SK-N-SH treated with all-trans-retinoic acid at 6 μM for 48 hours (cell line): ENCODE data around the gene USB1.

Experiments used
- ATAC-seq: fragments of 200-7000 bp; cut with Tn5 transposase; 3 replicates; pipeline ENCODE4 v1.9.1; 2020; ENCODE audit warnings: mild to moderate bottlenecking, moderate library complexity
- CSDC2 ChIP-seq: fragments of 250-450 bp; sonication (Bioruptor Pico); IDR thresholded peaks from 2 replicates; pipeline ENCODE4 v1.5.0; 2020; ENCODE audit warnings: mild to moderate bottlenecking, moderate library complexity
- CSRNP3 ChIP-seq: fragments of 250-450 bp; sonication (Bioruptor Pico); IDR thresholded peaks from 2 replicates; pipeline ENCODE4 v1.5.1; 2021; ENCODE audit warnings: mild to moderate bottlenecking, moderate library complexity
- ISL1 ChIP-seq: fragments of 250-450 bp; sonication (Bioruptor Pico); IDR thresholded peaks from 2 replicates; pipeline ENCODE4 v2.1.2; 2022; ENCODE audit warnings: mild to moderate bottlenecking, moderate library complexity
- OSR1 ChIP-seq: fragments of 250-450 bp; sonication (Bioruptor Pico); IDR thresholded peaks from 2 replicates; pipeline ENCODE4 v1.8.0; 2022; ENCODE audit warnings: moderate library complexity, mild to moderate bottlenecking, inconsistent platforms
- PPARA ChIP-seq: fragments of 250-450 bp; sonication (Bioruptor Pico); IDR thresholded peaks from 2 replicates; pipeline ENCODE4 v1.5.0; 2020; ENCODE audit warnings: mild to moderate bottlenecking, borderline replicate concordance
- RARB ChIP-seq: fragments of 250-450 bp; sonication (Bioruptor Pico); IDR thresholded peaks from 2 replicates; pipeline ENCODE4 v1.8.0; 2021; ENCODE audit warnings: mild to moderate bottlenecking, moderate library complexity
- SNAI2 ChIP-seq: fragments of 250-450 bp; sonication (Bioruptor Pico); IDR thresholded peaks from 2 replicates; pipeline ENCODE4 v1.5.0; 2020; ENCODE audit warnings: mild to moderate bottlenecking, moderate library complexity
- TCF4 ChIP-seq: fragments of 250-450 bp; sonication (Bioruptor Pico); IDR thresholded peaks from 2 replicates; pipeline ENCODE4 v1.8.0; 2021; ENCODE audit warnings: mild to moderate bottlenecking, moderate library complexity, borderline replicate concordance
- TOX ChIP-seq: fragments of 250-450 bp; sonication (Bioruptor Pico); IDR thresholded peaks from 2 replicates; pipeline ENCODE4 v1.8.0; 2021; ENCODE audit warnings: mild to moderate bottlenecking, moderate library complexity, borderline replicate concordance
- ZFP3 ChIP-seq: fragments of 250-450 bp; sonication (Bioruptor Pico); IDR thresholded peaks from 2 replicates; pipeline ENCODE4 v1.5.0; 2020; ENCODE audit warnings: mild to moderate bottlenecking, moderate library complexity
- ZFP30 ChIP-seq: fragments of 450-650 bp; formaldehyde crosslinking; IDR thresholded peaks from 2 replicates; pipeline ENCODE4 v1.5.0; 2022; ENCODE audit warnings: mild to moderate bottlenecking, moderate library complexity
- ZNF565 ChIP-seq: fragments of 450-650 bp; formaldehyde crosslinking; conservative IDR thresholded peaks from 2 replicates; pipeline ENCODE4 v1.5.0; 2020; ENCODE audit warnings: low read depth, mild to moderate bottlenecking, moderate library complexity
- ZNF70 ChIP-seq: fragments of 450-650 bp; formaldehyde crosslinking; IDR thresholded peaks from 2 replicates; pipeline ENCODE4 v1.5.0; 2020; ENCODE audit warnings: mild to moderate bottlenecking, moderate library complexity
- ZNF8 ChIP-seq: fragments of 450-650 bp; formaldehyde crosslinking; IDR thresholded peaks from 2 replicates; pipeline ENCODE4 v1.5.0; 2020; ENCODE audit warnings: mild to moderate bottlenecking, moderate library complexity
- TF ChIP-seq, protein P1 (sequence below): fragments of 250-450 bp; sonication (Bioruptor Pico); IDR thresholded peaks from 2 replicates; pipeline ENCODE4 v1.5.0; 2020; ENCODE audit warnings: mild to moderate bottlenecking, moderate library complexity
- TF ChIP-seq, protein P2 (sequence below): fragments of 250-450 bp; sonication (Bioruptor Pico); IDR thresholded peaks from 2 replicates; pipeline ENCODE4 v1.8.0; 2021; ENCODE audit warnings: low read depth, mild to moderate bottlenecking, moderate library complexity, borderline replicate concordance
- TF ChIP-seq, protein P3 (sequence below): fragments of 250-450 bp; sonication (Bioruptor Pico); IDR thresholded peaks from 2 replicates; pipeline ENCODE4 v1.8.0; 2020; ENCODE audit warnings: mild to moderate bottlenecking, moderate library complexity, borderline replicate concordance

The USB1 gene

DNA sequence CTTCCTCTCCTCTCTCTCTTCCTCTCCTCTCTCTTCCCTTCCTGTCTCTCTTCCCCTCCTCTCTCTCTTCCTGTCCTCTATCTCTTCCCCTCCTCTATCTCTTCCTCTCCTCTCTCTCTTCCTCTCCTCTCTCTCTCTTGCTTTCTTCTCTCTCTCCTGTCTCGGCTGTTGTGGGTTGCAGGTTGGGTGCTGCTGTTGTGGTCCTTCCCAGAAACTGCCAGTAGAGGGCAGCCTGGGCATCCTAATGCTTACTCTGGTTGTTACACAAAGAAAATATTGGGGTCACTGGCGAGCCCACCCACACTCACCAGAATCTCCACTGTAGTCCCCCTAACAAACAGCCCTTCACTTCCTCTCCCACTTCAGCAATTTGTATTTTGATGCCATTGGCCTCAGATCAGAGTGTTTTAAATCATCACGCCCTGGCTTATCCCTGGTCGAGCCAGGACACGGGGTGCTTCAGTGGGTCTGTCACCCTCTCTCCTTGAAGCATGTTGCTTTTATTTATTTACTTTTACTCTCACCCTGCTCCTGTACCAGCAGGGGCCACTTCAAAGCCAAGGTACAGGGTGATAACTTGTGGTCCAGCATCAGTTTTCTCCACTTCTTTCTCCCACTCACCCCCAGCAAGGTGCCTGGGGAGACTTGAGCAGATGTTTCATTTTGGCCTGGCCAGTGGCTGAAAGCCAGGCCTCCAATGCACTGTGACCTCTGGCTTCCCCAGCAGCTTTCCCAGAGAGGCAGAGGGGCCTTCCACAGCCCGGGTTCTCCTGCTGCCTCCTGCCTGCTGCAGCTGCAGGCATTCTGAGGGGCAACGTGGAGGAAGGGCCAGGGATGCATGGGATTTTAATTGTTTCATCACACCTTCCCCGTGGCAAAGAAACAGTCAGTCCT lies 19.7 kb downstream of the USB1 start:
- TF ChIP-seq ZNF8 (no peak), ISL1 (CRISPR knock-in tag) (no peak), TOX (CRISPR knock-in tag) (no peak), RARB (CRISPR knock-in tag) (no peak), PPARA (CRISPR knock-in tag) (no peak), CSRNP3 (no peak), TCF4 (CRISPR knock-in tag) (no peak), ZNF70 (CRISPR knock-in tag) (no peak)
- TF ChIP-seq, protein P1, sequence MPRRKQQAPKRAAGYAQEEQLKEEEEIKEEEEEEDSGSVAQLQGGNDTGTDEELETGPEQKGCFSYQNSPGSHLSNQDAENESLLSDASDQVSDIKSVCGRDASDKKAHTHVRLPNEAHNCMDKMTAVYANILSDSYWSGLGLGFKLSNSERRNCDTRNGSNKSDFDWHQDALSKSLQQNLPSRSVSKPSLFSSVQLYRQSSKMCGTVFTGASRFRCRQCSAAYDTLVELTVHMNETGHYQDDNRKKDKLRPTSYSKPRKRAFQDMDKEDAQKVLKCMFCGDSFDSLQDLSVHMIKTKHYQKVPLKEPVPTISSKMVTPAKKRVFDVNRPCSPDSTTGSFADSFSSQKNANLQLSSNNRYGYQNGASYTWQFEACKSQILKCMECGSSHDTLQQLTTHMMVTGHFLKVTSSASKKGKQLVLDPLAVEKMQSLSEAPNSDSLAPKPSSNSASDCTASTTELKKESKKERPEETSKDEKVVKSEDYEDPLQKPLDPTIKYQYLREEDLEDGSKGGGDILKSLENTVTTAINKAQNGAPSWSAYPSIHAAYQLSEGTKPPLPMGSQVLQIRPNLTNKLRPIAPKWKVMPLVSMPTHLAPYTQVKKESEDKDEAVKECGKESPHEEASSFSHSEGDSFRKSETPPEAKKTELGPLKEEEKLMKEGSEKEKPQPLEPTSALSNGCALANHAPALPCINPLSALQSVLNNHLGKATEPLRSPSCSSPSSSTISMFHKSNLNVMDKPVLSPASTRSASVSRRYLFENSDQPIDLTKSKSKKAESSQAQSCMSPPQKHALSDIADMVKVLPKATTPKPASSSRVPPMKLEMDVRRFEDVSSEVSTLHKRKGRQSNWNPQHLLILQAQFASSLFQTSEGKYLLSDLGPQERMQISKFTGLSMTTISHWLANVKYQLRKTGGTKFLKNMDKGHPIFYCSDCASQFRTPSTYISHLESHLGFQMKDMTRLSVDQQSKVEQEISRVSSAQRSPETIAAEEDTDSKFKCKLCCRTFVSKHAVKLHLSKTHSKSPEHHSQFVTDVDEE (CRISPR knock-in tag): no peak
- TF ChIP-seq, protein P2, sequence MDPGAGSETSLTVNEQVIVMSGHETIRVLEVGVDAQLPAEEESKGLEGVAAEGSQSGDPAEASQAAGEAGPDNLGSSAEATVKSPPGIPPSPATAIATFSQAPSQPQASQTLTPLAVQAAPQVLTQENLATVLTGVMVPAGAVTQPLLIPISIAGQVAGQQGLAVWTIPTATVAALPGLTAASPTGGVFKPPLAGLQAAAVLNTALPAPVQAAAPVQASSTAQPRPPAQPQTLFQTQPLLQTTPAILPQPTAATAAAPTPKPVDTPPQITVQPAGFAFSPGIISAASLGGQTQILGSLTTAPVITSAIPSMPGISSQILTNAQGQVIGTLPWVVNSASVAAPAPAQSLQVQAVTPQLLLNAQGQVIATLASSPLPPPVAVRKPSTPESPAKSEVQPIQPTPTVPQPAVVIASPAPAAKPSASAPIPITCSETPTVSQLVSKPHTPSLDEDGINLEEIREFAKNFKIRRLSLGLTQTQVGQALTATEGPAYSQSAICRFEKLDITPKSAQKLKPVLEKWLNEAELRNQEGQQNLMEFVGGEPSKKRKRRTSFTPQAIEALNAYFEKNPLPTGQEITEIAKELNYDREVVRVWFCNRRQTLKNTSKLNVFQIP (CRISPR knock-in tag): no peak
- ATAC-seq: peak; percentile 51

DNA sequence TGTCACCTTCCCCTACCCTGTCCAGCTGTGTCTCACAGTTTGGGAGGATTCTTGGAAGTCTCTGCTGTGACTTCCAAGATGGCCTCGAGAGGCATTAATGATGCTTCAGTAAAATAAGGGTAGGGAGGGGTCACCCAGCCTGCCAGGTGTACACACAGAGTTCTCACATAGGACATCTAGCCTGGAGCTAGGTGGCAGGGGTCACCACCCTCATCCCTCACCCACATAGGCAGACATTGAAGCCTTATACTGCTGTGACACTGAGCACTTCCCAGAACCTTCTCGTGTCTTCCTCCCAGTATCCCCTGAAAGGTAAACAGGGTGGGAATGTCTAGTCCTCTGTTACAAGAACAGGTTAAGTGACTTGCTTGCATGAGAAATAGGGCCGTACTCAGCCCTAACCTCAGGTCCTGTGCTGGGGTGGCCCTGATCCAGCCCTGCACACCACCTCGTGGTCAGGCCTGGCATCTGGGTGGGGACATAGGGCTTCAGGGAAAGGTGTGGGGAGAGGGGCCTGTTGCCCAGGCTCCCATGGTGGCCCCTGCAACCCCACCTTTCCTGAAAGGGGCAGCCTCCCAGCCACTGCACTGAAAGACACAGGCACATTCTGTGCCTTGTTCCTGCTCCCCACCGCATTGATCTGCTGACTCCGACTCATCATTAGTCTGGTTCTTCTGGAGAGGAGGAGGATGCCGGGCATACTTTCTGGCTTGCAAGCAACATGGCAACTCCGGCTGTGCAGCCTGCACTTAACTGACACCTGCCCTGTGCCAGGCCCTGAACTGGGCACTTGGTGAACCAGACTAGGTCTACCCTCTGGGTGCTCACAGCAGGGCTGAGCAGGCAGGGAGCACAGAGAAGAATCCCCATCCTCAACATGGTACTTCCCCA lies 20.7 kb downstream of the USB1 start:
- ATAC-seq: peak; percentile 27
- TF ChIP-seq TCF4 (CRISPR knock-in tag) (no peak), ZFP3 (CRISPR knock-in tag) (no peak), PPARA (CRISPR knock-in tag) (no peak), OSR1 (CRISPR knock-in tag) (no peak), ZFP30 (no peak), ZNF565 (CRISPR knock-in tag) (no peak), RARB (CRISPR knock-in tag) (no peak), CSDC2 (CRISPR knock-in tag) (no peak), SNAI2 (CRISPR knock-in tag) (no peak), ISL1 (CRISPR knock-in tag) (no peak)
- TF ChIP-seq, protein P3, sequence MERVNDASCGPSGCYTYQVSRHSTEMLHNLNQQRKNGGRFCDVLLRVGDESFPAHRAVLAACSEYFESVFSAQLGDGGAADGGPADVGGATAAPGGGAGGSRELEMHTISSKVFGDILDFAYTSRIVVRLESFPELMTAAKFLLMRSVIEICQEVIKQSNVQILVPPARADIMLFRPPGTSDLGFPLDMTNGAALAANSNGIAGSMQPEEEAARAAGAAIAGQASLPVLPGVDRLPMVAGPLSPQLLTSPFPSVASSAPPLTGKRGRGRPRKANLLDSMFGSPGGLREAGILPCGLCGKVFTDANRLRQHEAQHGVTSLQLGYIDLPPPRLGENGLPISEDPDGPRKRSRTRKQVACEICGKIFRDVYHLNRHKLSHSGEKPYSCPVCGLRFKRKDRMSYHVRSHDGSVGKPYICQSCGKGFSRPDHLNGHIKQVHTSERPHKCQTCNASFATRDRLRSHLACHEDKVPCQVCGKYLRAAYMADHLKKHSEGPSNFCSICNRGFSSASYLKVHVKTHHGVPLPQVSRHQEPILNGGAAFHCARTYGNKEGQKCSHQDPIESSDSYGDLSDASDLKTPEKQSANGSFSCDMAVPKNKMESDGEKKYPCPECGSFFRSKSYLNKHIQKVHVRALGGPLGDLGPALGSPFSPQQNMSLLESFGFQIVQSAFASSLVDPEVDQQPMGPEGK: no peak
- TF ChIP-seq, protein P2 (CRISPR knock-in tag): no peak
